Endothelial cell of umbilical vein (primary cell): ENCODE measurements around the gene ZDHHC18. TPM values are rescaled to one million over a fixed set of nuclear protein-coding genes. Genes with fewer than 3 reads are reported as not detected.

Experiments
- BruUV-seq: library from RNA; stranded (reverse); fragments of 400-500 nt; replicated peaks from 2 replicates; lab custom pipeline; 2021; lab: Mats Ljungman, UMichigan
- CTCF ChIA-PET: fragments of 300-600, 350-600 bp; sonication (Branson Sonifier 250); formaldehyde crosslinking; loops from one replicate; lab custom pipeline; 2021; ENCODE audit warnings: antibody characterized with exemption, inconsistent platforms; lab: Charles Lee
- POLR2A ChIA-PET: fragments of 300-600, 350-600 bp; sonication (Branson Sonifier 250); formaldehyde crosslinking; loops from one replicate; lab custom pipeline; 2021; ENCODE audit warnings: antibody characterized with exemption, inconsistent platforms; lab: Charles Lee
- DNase-seq: peaks from one replicate; pipeline ENCODE4 v3.0.0-alpha.2; 2011; ENCODE audit warnings: low read depth, low spot score
- FAIRE-seq: peaks from 2 replicates; lab custom pipeline; 2011; peaks lifted over from hg19 to GRCh38; lab: Jason Lieb, UNC
- H2AFZ ChIP-seq: 2 replicates; pipeline ENCODE4 v1.6.0; 2012; ENCODE audit warnings: low read depth, low read length, control low read depth, inconsistent platforms
- H3K27ac ChIP-seq: 2 replicates; pipeline ENCODE4 v1.5.1; 2011; ENCODE audit warnings: low read depth, mild to moderate bottlenecking, control low read depth, low read length, moderate library complexity; ENCODE audit not compliant: insufficient read depth
- H3K27me3 ChIP-seq, 2 experiments: 2 replicates each; pipeline versions ENCODE4 v1.6.0 to v1.6.1; 2011; ENCODE audit warnings: low read length in 2 of 2, mixed read lengths in 1 of 2; ENCODE audit not compliant: control insufficient read depth in 2 of 2, insufficient read depth in 2 of 2
- H3K36me3 ChIP-seq, 2 experiments: 2 replicates in 1 of 2; 3 replicates in 1 of 2; pipeline ENCODE4 v1.5.1; 2011; ENCODE audit warnings: low read length in 2 of 2, mild to moderate bottlenecking in 1 of 2, moderate library complexity in 1 of 2; ENCODE audit not compliant: control insufficient read depth in 2 of 2, insufficient read depth in 2 of 2; ENCODE audit errors: extremely low read depth in 1 of 2
- H3K4me1 ChIP-seq: 3 replicates; pipeline ENCODE4 v1.5.1; 2011; ENCODE audit warnings: mild to moderate bottlenecking, low read length; ENCODE audit not compliant: control insufficient read depth, insufficient read depth; ENCODE audit errors: extremely low read depth
- H3K4me2 ChIP-seq: 2 replicates; pipeline ENCODE4 v1.6.1; 2011; ENCODE audit warnings: low read length, control low read depth, mixed read lengths; ENCODE audit not compliant: insufficient read depth
- H3K4me3 ChIP-seq, 3 experiments: fragments of 200-600 bp in 1 of 3; sonication (generic), shearing (Covaris generic) in 1 of 3; replicated peaks in 1 of 3; 2 replicates each; pipeline ENCODE4 v1.5.1; 2011 to 2016; ENCODE audit warnings: control low read depth in 3 of 3, low read length in 3 of 3, mild to moderate bottlenecking in 2 of 3, inconsistent platforms in 1 of 3, low read depth in 1 of 3, moderate library complexity in 1 of 3; ENCODE audit not compliant: insufficient read depth in 1 of 3
- H3K79me2 ChIP-seq: 2 replicates; pipeline ENCODE4 v1.6.0; 2012; ENCODE audit warnings: low read length, inconsistent platforms; ENCODE audit not compliant: control insufficient read depth, insufficient read depth
- H3K9ac ChIP-seq: replicated peaks from 2 replicates; pipeline ENCODE3; 2011; ENCODE audit warnings: low read length, control low read depth; ENCODE audit not compliant: insufficient read depth; ENCODE audit errors: extremely low read depth
- H3K9me1 ChIP-seq: replicated peaks from 3 replicates; pipeline ENCODE4 v1.6.0; 2011; ENCODE audit warnings: mild to moderate bottlenecking, low read length; ENCODE audit not compliant: control insufficient read depth, insufficient read depth; ENCODE audit errors: extremely low read depth
- H3K9me3 ChIP-seq: replicated peaks from 2 replicates; pipeline ENCODE4 v1.5.1; 2012; ENCODE audit warnings: low read length, inconsistent platforms; ENCODE audit not compliant: control insufficient read depth, insufficient read depth
- H4K20me1 ChIP-seq: replicated peaks from 2 replicates; pipeline ENCODE3; 2011; ENCODE audit warnings: mild to moderate bottlenecking, low read length; ENCODE audit not compliant: control insufficient read depth, insufficient read depth; ENCODE audit errors: extremely low read depth
- EZH2 ChIP-seq: IDR thresholded peaks from 2 replicates; pipeline ENCODE4 v1.6.1; 2012; ENCODE audit warnings: borderline replicate concordance, low read depth, mild to moderate bottlenecking, moderate library complexity, low read length, inconsistent platforms; ENCODE audit not compliant: severe bottlenecking
- FOS ChIP-seq: IDR thresholded peaks from 2 replicates; pipeline ENCODE4 v1.6.1; 2011; ENCODE audit warnings: mild to moderate bottlenecking, low read length, moderate library complexity, borderline replicate concordance; ENCODE audit not compliant: insufficient read depth
- GATA2 ChIP-seq: IDR thresholded peaks from 2 replicates; pipeline ENCODE4 v1.7.0; 2011; ENCODE audit warnings: low read depth, mild to moderate bottlenecking, moderate library complexity, mixed read lengths, low read length; ENCODE audit not compliant: insufficient read length, insufficient read depth
- JUN ChIP-seq: IDR thresholded peaks from 2 replicates; pipeline ENCODE4 v1.6.1; 2011; ENCODE audit warnings: borderline replicate concordance, low read depth; ENCODE audit not compliant: insufficient read length, insufficient read depth
- MAX ChIP-seq: IDR thresholded peaks from 2 replicates; pipeline ENCODE4 v1.6.1; 2011; ENCODE audit not compliant: insufficient read depth, insufficient read length
- MYC ChIP-seq: IDR thresholded peaks from one replicate; pipeline ENCODE4 v1.6.1; 2011; ENCODE audit warnings: mild to moderate bottlenecking, low read depth, low read length
- POLR2A ChIP-seq: IDR thresholded peaks from 2 replicates; pipeline ENCODE4 v1.6.1; 2012; ENCODE audit warnings: low read depth, mild to moderate bottlenecking, control low read depth, low read length
- POLR2AphosphoS5 ChIP-seq: IDR thresholded peaks from 2 replicates; pipeline ENCODE4 v1.6.1; 2012; ENCODE audit warnings: low read depth, mild to moderate bottlenecking, control low read depth, low read length, moderate library complexity; ENCODE audit not compliant: insufficient read depth
- dilution Hi-C: fragments of 300-500 bp; cut with MboI; formaldehyde crosslinking; loops from one replicate; pipeline ENCODE4 v1.15.0; 2019; ENCODE audit warnings: low sequenced_read_pairs; ENCODE audit not compliant: extremely low pct_ligation_motif_present
- intact Hi-C: fragments of 100-400 bp; cut with micrococcal nuclease; formaldehyde crosslinking; loops from one replicate; pipeline ENCODE4 v1.10.0; 2022
- polyA plus RNA-seq, 4 experiments: library from polyadenylated mRNA; depleted of rRNA in 3 of 4; stranded (reverse) in 3 of 4; unstranded in 1 of 4; fragments of >200 nt; gene quantifications; 2 replicates each; pipeline versions ENCODE4 v1.2.1 to v1.2.3, GENCODE V29; 2011 to 2012; ENCODE audit warnings: missing spikeins in 1 of 4
- total RNA-seq: library from RNA; stranded (reverse); gene quantifications from 2 replicates; pipeline ENCODE4 v1.2.3, GENCODE V29; 2021
- TF ChIP-seq, protein P1 (sequence below), 2 donors: IDR thresholded peaks; 1 replicate in 1 of 2; 2 replicates in 1 of 2; pipeline ENCODE4 v1.5.1; 2011; ENCODE audit warnings: low read length in 2 of 2, mild to moderate bottlenecking in 2 of 2, moderate library complexity in 2 of 2, control low read depth in 1 of 2, inconsistent platforms in 1 of 2, low read depth in 1 of 2; ENCODE audit not compliant: insufficient read depth in 1 of 2; ENCODE audit errors: extremely low read depth in 1 of 2

The ZDHHC18 gene
- total and polyA plus RNA-seq, 2 donors (not counting 3 experiments of a cell fraction or from before 2014, with no cell fraction given) = 25.2 to 48.2 TPM

- DNase-seq = no peak
- ChIA-PET CTCF (interaction anchor here (0.6 to 1.4 kb wide), 3 partner anchors 10 to 229 kb away, joined by 3 to 4 read pairs (median 3); no protein-coding TSS in a partner anchor), POLR2A (no interaction called here)
- no peak overlapping the region for H2AFZ ChIP-seq
- H3K9ac ChIP-seq = no peak overlapping the region
- peaks cover 2 to 32% of the 10 kb centered on the region in 2 experiments for H3K36me3 ChIP-seq
- FAIRE-seq = no peak
- no peaks in the 10 kb centered on the region for H3K27me3 ChIP-seq
- dilution Hi-C loops = no loop called here
- no peak overlapping the region for H3K27ac ChIP-seq
- no peaks in the 10 kb centered on the region for H4K20me1 ChIP-seq
- TF ChIP-seq MAX = no peak
- no peak for TF ChIP-seq MYC
- no peak for TF ChIP-seq POLR2AphosphoS5
- TF ChIP-seq POLR2A = no peak
- no peak for TF ChIP-seq FOS
- no peaks in the 10 kb centered on the region for H3K9me1 ChIP-seq
- H3K4me3 ChIP-seq = no peak overlapping the region
- no TSS peak for BruUV-seq
- no peaks in the 10 kb centered on the region for H3K9me3 ChIP-seq
- peaks cover 9% of the 10 kb centered on the region for H3K4me1 ChIP-seq
- H3K4me2 ChIP-seq = no peak overlapping the region
- peaks cover 26% of the 10 kb centered on the region for H3K79me2 ChIP-seq
- intact Hi-C loops = no loop called here
These were observed 4.6 kb downstream of the ZDHHC18 start for GRCh38 chr1:26831059-26831458.

DNA sequence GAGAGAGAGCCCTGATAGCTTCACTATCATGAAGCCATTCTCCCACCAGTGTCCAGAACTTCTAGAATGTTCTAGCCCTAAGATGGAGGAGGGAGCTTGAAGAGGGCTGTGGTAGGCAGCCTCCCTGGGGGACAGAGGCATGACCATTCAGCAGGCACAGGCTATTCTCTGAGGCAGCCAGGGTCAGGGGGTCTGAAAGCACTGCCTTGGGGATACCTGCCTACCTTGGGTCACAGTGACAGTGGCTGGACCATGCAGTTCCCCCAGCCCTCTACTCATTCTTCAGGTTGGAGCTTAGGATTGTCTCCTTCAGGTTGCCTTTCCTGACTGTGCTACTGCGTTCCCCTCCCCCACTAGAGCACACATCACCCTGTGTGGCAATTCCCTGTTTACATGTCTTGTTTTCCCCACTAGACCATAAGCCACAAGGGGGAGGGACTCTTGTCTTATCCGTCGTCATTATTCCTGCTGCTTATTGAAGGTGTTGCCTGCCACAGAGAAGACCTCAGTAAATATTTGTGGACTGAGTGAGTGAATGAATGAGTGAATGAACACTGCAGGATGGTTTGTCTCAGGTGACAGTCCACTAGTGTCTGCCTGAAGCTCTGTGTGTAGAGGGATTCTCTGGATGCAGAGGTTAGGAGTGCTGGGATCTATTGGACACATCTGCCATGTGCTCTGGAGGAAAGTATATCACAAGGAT lies 5.2 kb downstream of the ZDHHC18 start:
- dilution Hi-C loops = no loop called here
- H3K4me2 ChIP-seq = no peak overlapping the region
- H3K4me3 ChIP-seq = no peak overlapping the region
- intact Hi-C loops = no loop called here
- DNase-seq (no peak), FAIRE-seq (no peak)
- no TSS peak for BruUV-seq
- ChIA-PET CTCF (interaction anchor here (0.8 kb wide), 1 partner anchor 18 kb away, joined by 3 read pairs; no protein-coding TSS in a partner anchor), POLR2A (no interaction called here)
- H3K27ac ChIP-seq = no peak overlapping the region
- peaks cover 6% of the 10 kb centered on the region for H3K4me1 ChIP-seq
- no peaks in the 10 kb centered on the region for H3K9me3 ChIP-seq
- no peak overlapping the region for H2AFZ ChIP-seq
- H3K79me2 ChIP-seq = peaks cover 26% of the 10 kb centered on the region
- peaks cover 2 to 34% of the 10 kb centered on the region in 2 experiments for H3K36me3 ChIP-seq
- TF ChIP-seq JUN (no peak), GATA2 (no peak), POLR2AphosphoS5 (no peak), POLR2A (no peak), MAX (no peak), EZH2 (no peak), MYC (no peak), FOS (no peak)
- TF ChIP-seq, protein P1, sequence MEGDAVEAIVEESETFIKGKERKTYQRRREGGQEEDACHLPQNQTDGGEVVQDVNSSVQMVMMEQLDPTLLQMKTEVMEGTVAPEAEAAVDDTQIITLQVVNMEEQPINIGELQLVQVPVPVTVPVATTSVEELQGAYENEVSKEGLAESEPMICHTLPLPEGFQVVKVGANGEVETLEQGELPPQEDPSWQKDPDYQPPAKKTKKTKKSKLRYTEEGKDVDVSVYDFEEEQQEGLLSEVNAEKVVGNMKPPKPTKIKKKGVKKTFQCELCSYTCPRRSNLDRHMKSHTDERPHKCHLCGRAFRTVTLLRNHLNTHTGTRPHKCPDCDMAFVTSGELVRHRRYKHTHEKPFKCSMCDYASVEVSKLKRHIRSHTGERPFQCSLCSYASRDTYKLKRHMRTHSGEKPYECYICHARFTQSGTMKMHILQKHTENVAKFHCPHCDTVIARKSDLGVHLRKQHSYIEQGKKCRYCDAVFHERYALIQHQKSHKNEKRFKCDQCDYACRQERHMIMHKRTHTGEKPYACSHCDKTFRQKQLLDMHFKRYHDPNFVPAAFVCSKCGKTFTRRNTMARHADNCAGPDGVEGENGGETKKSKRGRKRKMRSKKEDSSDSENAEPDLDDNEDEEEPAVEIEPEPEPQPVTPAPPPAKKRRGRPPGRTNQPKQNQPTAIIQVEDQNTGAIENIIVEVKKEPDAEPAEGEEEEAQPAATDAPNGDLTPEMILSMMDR (IDR thresholded peaks at IDR 0.05; ENCODE audit: extremely low read depth in 1 of 2, insufficient read depth in 1 of 2, low read depth in 1 of 2, low read length in 2 of 2) = no peak
- H3K9ac ChIP-seq = no peak overlapping the region
- no peaks in the 10 kb centered on the region for H3K9me1 ChIP-seq
- H3K27me3 ChIP-seq = no peaks in the 10 kb centered on the region
- H4K20me1 ChIP-seq = no peaks in the 10 kb centered on the region
